Kidney epithelial cell (primary cell): ENCODE measurements around the gene DNAH6. TPM values are rescaled to one million over a fixed set of nuclear protein-coding genes. Genes with fewer than 3 reads are reported as not detected.

Experiments
- DNase-seq: peaks from one replicate; pipeline ENCODE4 v3.0.0-alpha.2; 2010; ENCODE audit warnings: low read depth
- H3K27me3 ChIP-seq: 2 replicates; pipeline ENCODE4 v1.6.0; 2011; ENCODE audit warnings: low read length; ENCODE audit not compliant: control insufficient read depth, insufficient read depth
- H3K36me3 ChIP-seq: 2 replicates; pipeline ENCODE4 v1.5.1; 2011; ENCODE audit warnings: low read length; ENCODE audit not compliant: control insufficient read depth, insufficient read depth
- H3K4me3 ChIP-seq: 2 replicates; pipeline ENCODE4 v1.5.1; 2011; ENCODE audit warnings: low read depth, mild to moderate bottlenecking, control low read depth, low read length
- CTCF ChIP-seq: IDR thresholded peaks from 2 replicates; pipeline ENCODE4 v1.5.1; 2011; ENCODE audit warnings: mild to moderate bottlenecking, moderate library complexity, low read length, control low read depth, inconsistent platforms; ENCODE audit not compliant: insufficient read depth, poor library complexity, severe bottlenecking
- total RNA-seq: library from RNA; depleted of rRNA; stranded (reverse); fragments of >200 nt; gene quantifications from 2 replicates; pipeline ENCODE4 v1.2.3, GENCODE V29; 2015

The DNAH6 gene
- total RNA-seq, 1 donor from 2014 or later, result 0.63 TPM

- no peak for TF ChIP-seq CTCF
- no peak for DNase-seq
Measured at GRCh38 chr2:84805250-84805958, 289.1 kb downstream of the DNAH6 start.

GRCh38 chr2:84807063-84807485 lies 290.8 kb downstream of the DNAH6 start:
- no peak overlapping the region for H3K4me3 ChIP-seq
- H3K36me3 ChIP-seq, result no peaks in the 10 kb centered on the region
- peak; percentile 35 for DNase-seq
- no peak for TF ChIP-seq CTCF
- no peaks in the 10 kb centered on the region for H3K27me3 ChIP-seq

More at GRCh38 chr2:84805250-84805958, 289.1 kb downstream of the DNAH6 start:
- no peaks in the 10 kb centered on the region for H3K36me3 ChIP-seq
- H3K4me3 ChIP-seq, result no peak overlapping the region
- H3K27me3 ChIP-seq, result no peaks in the 10 kb centered on the region

- no peaks in the 10 kb centered on the region for H3K36me3 ChIP-seq
- no peak for DNase-seq
- H3K4me3 ChIP-seq, result no peak overlapping the region
- no peaks in the 10 kb centered on the region for H3K27me3 ChIP-seq
- TF ChIP-seq CTCF, result no peak
Measured at GRCh38 chr2:84808279-84808678, 292.0 kb downstream of the DNAH6 start.

GRCh38 chr2:84811839-84812431 lies 295.6 kb downstream of the DNAH6 start:
- DNase-seq, result no peak
- no peak for TF ChIP-seq CTCF
- no peak overlapping the region for H3K4me3 ChIP-seq
- no peaks in the 10 kb centered on the region for H3K27me3 ChIP-seq
- H3K36me3 ChIP-seq, result no peaks in the 10 kb centered on the region

DNA sequence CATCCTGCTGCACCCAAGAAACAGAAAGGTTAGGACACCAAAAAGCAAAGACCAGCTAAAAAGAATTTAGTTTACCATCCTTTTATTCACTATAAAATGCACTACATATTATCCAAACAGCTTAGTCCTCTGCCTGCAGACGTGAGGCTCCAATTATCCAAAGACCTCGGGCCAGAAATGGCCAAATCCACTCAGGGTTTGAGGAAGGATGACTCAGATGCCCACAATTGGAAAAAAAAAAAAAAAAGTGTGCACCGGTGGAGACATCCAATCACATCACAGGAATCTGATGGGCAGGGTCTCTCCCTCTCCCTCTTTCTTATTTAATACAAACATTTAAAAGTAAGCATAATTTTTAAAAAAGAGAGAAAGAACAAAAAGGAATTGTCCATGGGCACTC lies 298.8 kb downstream of the DNAH6 start:
- Histone ChIP-seq H3K4me3 (no peak overlapping the region), H3K36me3 (no peaks in the 10 kb centered on the region), H3K27me3 (no peaks in the 10 kb centered on the region)
- TF ChIP-seq CTCF, result no peak
- DNase-seq, result no peak

DNA sequence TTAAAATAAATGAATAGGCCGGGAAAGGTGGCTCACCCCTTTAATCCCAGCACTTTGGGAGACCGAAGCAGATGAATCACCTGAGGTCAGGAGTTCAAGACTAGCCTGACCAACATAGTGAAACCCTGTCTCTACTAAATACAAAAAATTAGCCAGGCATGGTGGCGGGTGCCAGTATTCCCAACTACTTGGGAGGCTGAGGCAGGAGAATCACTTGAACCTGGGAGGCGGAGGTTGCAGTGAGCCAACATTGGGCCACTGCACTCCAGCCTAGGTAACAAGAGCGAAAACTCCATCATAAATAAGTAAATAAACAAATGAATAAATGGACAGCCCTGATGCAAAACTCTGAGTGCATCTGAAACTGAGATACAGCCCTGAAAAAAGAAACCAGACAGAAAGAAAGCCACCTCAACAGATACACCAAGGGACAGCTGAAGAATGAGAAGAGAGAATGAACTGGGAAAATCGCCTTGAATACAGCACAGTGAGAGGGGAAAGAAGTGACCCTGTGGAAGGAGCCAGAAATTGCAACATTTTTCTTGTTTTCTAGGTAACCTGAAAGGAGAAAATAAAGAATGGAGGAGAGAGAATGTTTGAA lies 300.2 kb downstream of the DNAH6 start:
- Histone ChIP-seq H3K27me3 (no peaks in the 10 kb centered on the region), H3K4me3 (no peak overlapping the region), H3K36me3 (no peaks in the 10 kb centered on the region)
- no peak for TF ChIP-seq CTCF
- no peak for DNase-seq
